ENCODE results near the gene AKNA. TPM values are rescaled to one million over a fixed set of nuclear protein-coding genes. Genes with fewer than 3 reads are reported as not detected.

AKNA gene
- total RNA-seq, 1 donor from 2014 or later = 11.4 TPM

DNA sequence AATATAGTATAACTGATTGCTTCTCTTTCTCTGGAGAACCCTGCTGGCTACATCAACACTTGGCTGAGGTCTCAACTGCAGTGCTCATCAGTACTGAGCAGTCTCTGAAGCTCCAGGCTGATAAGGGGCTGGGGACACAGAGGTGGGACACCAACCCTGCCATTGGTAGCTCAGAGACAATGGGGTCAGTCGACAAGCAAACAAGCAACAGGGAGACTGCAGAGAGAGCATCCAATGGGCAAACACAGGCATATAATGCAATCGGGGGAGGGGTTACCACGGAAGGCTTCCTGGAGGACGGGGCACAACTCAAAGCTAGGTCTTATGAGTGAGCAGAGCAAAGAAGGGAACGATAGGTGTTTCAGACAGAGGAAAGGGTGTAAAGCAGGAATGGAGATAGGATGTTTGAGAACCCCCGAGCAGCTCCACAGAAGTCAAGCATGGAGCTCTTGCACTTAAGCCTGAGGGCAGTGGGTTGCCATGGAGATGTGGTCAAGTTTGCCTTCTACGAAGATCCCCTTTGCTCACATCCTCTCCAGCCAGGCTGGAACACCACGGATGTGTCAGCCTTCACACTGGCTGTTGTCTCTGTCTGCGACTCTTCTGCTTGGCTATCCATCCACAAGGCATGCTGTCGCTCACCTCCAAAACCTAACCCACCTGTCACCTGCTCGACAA, 21.5 kb upstream of the AKNA start:
- H4K20me1 ChIP-seq (ENCODE audit: low read depth) = no peaks in the 10 kb centered on the region
- no peak overlapping the region for H3K4me3 ChIP-seq
- H3K9ac ChIP-seq = no peak overlapping the region
- no peak overlapping the region for H3K27ac ChIP-seq
- H3K9me3 ChIP-seq (ENCODE audit: low read depth) = no peaks in the 10 kb centered on the region
- no peaks in the 10 kb centered on the region for H3K27me3 ChIP-seq
- no peak overlapping the region for H3K4me3 Mint-ChIP-seq
- peak overlapping the region; percentile 59 for H3K27ac Mint-ChIP-seq
- H3K4me1 Mint-ChIP-seq = peaks cover 44% of the 10 kb centered on the region
- H3K27me3 Mint-ChIP-seq (ENCODE audit: insufficient read depth, low read depth) = peaks cover 10% of the 10 kb centered on the region
- H3K4me2 ChIP-seq = no peak overlapping the region
- no peaks in the 10 kb centered on the region for H3F3A ChIP-seq (ENCODE audit: low read depth)
- TF ChIP-seq EZH2phosphoT487 (IDR thresholded peaks at IDR 0.05) = no peak
- H3K4me1 ChIP-seq = peaks cover 21% of the 10 kb centered on the region
- no peak for DNase-seq (ENCODE audit: low spot score)
- H3K36me3 ChIP-seq = no peaks in the 10 kb centered on the region
- H3K9me3 Mint-ChIP-seq = no peaks in the 10 kb centered on the region
- H2AFZ ChIP-seq (replicated peaks) = no peak overlapping the region
- no peaks in the 10 kb centered on the region for H3K36me3 Mint-ChIP-seq
- no peaks in the 10 kb centered on the region for H3K79me2 ChIP-seq (ENCODE audit: low read depth)

DNA sequence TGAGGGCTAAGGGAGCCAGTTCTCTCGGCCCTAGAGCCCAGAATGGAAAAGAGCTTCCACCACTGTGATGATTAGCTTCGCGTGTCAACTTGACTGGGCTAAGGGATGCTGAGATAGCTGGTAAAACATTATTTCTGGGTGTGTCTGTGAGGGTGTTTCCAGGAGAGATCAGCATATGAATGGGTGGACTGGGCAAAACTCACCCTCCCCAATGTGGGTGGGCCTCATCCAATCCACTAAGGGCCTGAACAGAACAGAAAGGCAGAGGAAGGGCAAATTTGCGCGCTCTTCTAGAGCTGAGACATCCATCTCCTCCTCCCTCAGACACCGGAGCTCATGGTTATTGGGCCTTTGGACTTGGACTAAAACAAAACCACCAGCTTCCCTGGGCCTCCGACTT, 20.9 kb upstream of the AKNA start:
- Histone ChIP-seq H3K9me3 (ENCODE audit: low read depth) (no peaks in the 10 kb centered on the region), H3F3A (ENCODE audit: low read depth) (no peaks in the 10 kb centered on the region), H3K79me2 (ENCODE audit: low read depth) (no peaks in the 10 kb centered on the region), H4K20me1 (ENCODE audit: low read depth) (no peaks in the 10 kb centered on the region), H3K27me3 (no peaks in the 10 kb centered on the region), H3K4me2 (no peak overlapping the region), H3K9ac (no peak overlapping the region), H2AFZ (replicated peaks) (no peak overlapping the region), H3K4me1 (peaks cover 15% of the 10 kb centered on the region), H3K4me3 (no peak overlapping the region), H3K36me3 (no peaks in the 10 kb centered on the region), H3K27ac (no peak overlapping the region)
- no peak overlapping the region for H3K27ac Mint-ChIP-seq
- DNase-seq (ENCODE audit: low spot score) = no peak
- TF ChIP-seq EZH2phosphoT487 (IDR thresholded peaks at IDR 0.05) (no peak), EZH2 (IDR thresholded peaks at IDR 0.05) (no peak)
- TF ChIP-seq, protein P1, sequence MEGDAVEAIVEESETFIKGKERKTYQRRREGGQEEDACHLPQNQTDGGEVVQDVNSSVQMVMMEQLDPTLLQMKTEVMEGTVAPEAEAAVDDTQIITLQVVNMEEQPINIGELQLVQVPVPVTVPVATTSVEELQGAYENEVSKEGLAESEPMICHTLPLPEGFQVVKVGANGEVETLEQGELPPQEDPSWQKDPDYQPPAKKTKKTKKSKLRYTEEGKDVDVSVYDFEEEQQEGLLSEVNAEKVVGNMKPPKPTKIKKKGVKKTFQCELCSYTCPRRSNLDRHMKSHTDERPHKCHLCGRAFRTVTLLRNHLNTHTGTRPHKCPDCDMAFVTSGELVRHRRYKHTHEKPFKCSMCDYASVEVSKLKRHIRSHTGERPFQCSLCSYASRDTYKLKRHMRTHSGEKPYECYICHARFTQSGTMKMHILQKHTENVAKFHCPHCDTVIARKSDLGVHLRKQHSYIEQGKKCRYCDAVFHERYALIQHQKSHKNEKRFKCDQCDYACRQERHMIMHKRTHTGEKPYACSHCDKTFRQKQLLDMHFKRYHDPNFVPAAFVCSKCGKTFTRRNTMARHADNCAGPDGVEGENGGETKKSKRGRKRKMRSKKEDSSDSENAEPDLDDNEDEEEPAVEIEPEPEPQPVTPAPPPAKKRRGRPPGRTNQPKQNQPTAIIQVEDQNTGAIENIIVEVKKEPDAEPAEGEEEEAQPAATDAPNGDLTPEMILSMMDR (IDR thresholded peaks at IDR 0.05) = no peak
- H3K36me3 Mint-ChIP-seq = no peaks in the 10 kb centered on the region
- no peaks in the 10 kb centered on the region for H3K9me3 Mint-ChIP-seq
- peaks cover 38% of the 10 kb centered on the region for H3K4me1 Mint-ChIP-seq
- no peak overlapping the region for H3K4me3 Mint-ChIP-seq
- peaks cover 10% of the 10 kb centered on the region for H3K27me3 Mint-ChIP-seq (ENCODE audit: insufficient read depth, low read depth)

DNA sequence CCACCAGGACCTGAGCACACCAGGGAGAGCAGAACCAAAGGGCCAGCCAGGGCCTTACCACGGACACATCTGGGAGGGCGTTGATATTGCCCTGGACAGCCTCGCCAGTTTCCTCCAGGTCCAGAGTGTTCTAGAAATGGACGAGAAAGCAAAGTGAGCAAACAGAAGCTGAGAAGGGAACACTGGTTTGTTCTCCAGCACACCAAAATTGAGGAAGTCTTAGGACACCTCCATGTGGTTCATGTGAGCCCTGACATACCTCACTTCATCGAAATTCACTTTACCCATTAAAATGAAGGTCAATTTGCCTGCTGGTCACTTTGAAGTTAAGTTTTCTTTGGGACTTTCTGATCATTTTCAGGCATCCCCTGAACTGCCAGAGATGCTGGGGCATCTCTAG, 20.1 kb upstream of the AKNA start:
- TF ChIP-seq EZH2phosphoT487 (IDR thresholded peaks at IDR 0.05) = no peak
- TF ChIP-seq, protein P1 (IDR thresholded peaks at IDR 0.05) = no peak
- TF ChIP-seq EZH2 (IDR thresholded peaks at IDR 0.05) = no peak
- no peaks in the 10 kb centered on the region for H3K36me3 ChIP-seq
- H3K9ac ChIP-seq = no peak overlapping the region
- H3K4me3 ChIP-seq = no peak overlapping the region
- no peak overlapping the region for H3K4me2 ChIP-seq
- Mint-ChIP-seq H3K4me3 (no peak overlapping the region), H3K9me3 (no peaks in the 10 kb centered on the region), H3K27me3 (ENCODE audit: insufficient read depth, low read depth) (peaks cover 10% of the 10 kb centered on the region), H3K36me3 (no peaks in the 10 kb centered on the region), H3K27ac (no peak overlapping the region), H3K4me1 (peaks cover 30% of the 10 kb centered on the region)
- H3K27me3 ChIP-seq = no peaks in the 10 kb centered on the region
- no peak overlapping the region for H2AFZ ChIP-seq (replicated peaks)
- DNase-seq (ENCODE audit: low spot score) = no peak
- no peaks in the 10 kb centered on the region for H3K79me2 ChIP-seq (ENCODE audit: low read depth)
- H3F3A ChIP-seq (ENCODE audit: low read depth) = no peaks in the 10 kb centered on the region
- H3K4me1 ChIP-seq = peaks cover 8% of the 10 kb centered on the region
- no peaks in the 10 kb centered on the region for H3K9me3 ChIP-seq (ENCODE audit: low read depth)
- no peaks in the 10 kb centered on the region for H4K20me1 ChIP-seq (ENCODE audit: low read depth)
- no peak overlapping the region for H3K27ac ChIP-seq

DNA sequence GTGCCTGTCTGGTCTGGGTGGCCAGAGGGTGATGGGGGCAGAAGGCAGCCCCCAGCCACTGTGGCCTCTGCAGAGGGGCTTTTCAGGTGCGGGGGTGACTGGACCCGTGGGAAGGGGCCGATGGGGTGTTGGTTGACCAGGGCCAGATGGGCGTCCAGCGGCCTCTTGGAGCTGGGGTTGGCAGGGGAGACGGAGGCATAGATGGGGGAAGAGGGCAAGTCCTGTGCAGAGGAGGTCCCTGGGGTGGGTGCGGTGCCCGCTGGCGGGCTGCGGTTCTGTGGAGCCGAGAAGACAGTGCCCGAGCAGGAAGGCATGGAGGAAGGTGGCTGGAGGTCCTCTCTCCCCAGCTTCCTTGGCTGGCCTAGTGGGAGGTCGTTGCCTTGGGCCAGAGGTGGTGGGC, 18.7 kb upstream of the AKNA start:
- no peak overlapping the region for H3K27ac ChIP-seq
- H3K27me3 Mint-ChIP-seq (ENCODE audit: insufficient read depth, low read depth) = peaks cover 10% of the 10 kb centered on the region
- H3K36me3 ChIP-seq = no peaks in the 10 kb centered on the region
- no peaks in the 10 kb centered on the region for H3K9me3 ChIP-seq (ENCODE audit: low read depth)
- H3K36me3 Mint-ChIP-seq = no peaks in the 10 kb centered on the region
- H3K9me3 Mint-ChIP-seq = no peaks in the 10 kb centered on the region
- H3K4me1 Mint-ChIP-seq = peaks cover 23% of the 10 kb centered on the region
- TF ChIP-seq, protein P1 (IDR thresholded peaks at IDR 0.05) = no peak
- TF ChIP-seq EZH2phosphoT487 (IDR thresholded peaks at IDR 0.05) = no peak
- TF ChIP-seq EZH2 (IDR thresholded peaks at IDR 0.05) = no peak
- no peaks in the 10 kb centered on the region for H3F3A ChIP-seq (ENCODE audit: low read depth)
- H3K27ac Mint-ChIP-seq = no peak overlapping the region
- no peak overlapping the region for H3K4me3 ChIP-seq
- H3K4me1 ChIP-seq = peaks cover 7% of the 10 kb centered on the region
- no peaks in the 10 kb centered on the region for H3K79me2 ChIP-seq (ENCODE audit: low read depth)
- no peak overlapping the region for H3K4me3 Mint-ChIP-seq
- H3K27me3 ChIP-seq = no peaks in the 10 kb centered on the region
- H3K4me2 ChIP-seq = no peak overlapping the region
- no peak for DNase-seq (ENCODE audit: low spot score)
- no peaks in the 10 kb centered on the region for H4K20me1 ChIP-seq (ENCODE audit: low read depth)
- no peak overlapping the region for H2AFZ ChIP-seq (replicated peaks)
- H3K9ac ChIP-seq = no peak overlapping the region
